ENCODE data around the gene RDX. TPM values are rescaled to one million over a fixed set of nuclear protein-coding genes. Genes with fewer than 3 reads are reported as not detected.
"Not testable (repeated sequence)": the region's sequence is repeated elsewhere in the genome, so short reads cannot be mapped to it uniquely, and the experiment has no call there.

RDX gene
- total RNA-seq, 1 donor = 16.8 TPM

DNA sequence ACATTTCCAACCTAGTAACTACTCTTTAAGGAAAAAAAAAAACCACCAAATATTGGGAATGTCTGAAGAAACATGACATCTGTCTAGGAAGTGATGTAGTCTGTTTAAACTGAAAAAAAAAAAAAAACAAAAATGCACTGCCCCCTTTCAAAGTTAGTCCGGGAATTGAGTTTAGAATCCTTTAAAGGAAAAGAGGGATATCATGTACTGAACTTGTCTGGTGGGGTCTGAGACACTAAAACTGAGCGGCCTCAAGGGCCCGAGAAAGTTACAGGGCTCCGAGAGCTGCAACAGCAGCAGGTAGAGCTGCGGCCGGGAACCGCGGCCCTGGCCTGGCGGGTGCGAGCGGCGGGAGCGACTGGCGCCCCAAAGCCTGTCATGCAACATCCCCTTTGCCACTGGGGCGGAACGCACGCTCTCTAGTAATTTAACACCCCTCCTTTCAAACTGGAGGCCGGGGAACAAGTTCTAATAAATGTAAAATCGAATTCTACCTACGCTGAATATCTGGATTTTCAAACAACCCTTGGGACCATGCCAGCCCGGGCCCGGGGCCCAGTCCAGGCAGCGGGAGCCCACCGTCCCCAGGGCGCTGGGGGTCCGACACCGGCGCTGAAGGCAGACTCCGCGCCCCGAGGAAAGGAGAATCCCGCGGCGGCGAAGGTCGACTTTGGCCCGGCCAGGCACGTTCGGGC, 736 bp downstream of the RDX start:
- peak overlapping the region; percentile 85 for H3K4me3 ChIP-seq (ENCODE audit: low read length)
- no peaks in the 10 kb centered on the region for H3K9me3 ChIP-seq (ENCODE audit: low read depth, low read length)
- no peaks in the 10 kb centered on the region for H3K27me3 ChIP-seq (ENCODE audit: insufficient read depth, low read length)
- peaks cover 26% of the 10 kb centered on the region for H3K4me1 ChIP-seq (ENCODE audit: insufficient read depth, low read length)

GRCh38 chr11:110295086-110295485, 1.3 kb downstream of the RDX start:
- Histone ChIP-seq H3K9me3 (ENCODE audit: low read depth, low read length) (no peaks in the 10 kb centered on the region), H3K4me3 (ENCODE audit: low read length) (peak overlapping the region; percentile 85), H3K4me1 (ENCODE audit: insufficient read depth, low read length) (peaks cover 26% of the 10 kb centered on the region), H3K27me3 (ENCODE audit: insufficient read depth, low read length) (no peaks in the 10 kb centered on the region)

DNA sequence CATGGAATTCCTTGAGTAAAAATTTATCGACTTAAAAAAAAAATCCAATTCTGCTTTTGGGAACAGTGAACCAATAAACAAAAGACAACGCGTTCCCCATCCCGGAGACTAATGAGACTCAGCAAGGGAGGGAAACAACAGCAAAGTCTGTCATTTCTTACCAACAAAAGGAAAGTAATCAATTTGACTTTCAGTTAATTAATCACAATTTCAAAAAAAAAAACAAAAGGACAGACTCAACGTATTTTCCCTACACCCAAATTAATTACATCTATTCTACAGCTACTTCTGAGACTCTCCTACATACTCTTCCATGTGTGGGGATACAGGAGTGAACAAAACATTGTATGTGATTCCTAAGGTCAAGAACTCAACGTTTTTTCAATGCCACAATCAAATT, 1.9 kb downstream of the RDX start:
- Histone ChIP-seq H3K4me1 (ENCODE audit: insufficient read depth, low read length) (peaks cover 26% of the 10 kb centered on the region), H3K9me3 (ENCODE audit: low read depth, low read length) (no peaks in the 10 kb centered on the region), H3K27me3 (ENCODE audit: insufficient read depth, low read length) (no peaks in the 10 kb centered on the region), H3K4me3 (ENCODE audit: low read length) (no peak overlapping the region)

GRCh38 chr11:110293389-110293788, 3.0 kb downstream of the RDX start:
- no peaks in the 10 kb centered on the region for H3K27me3 ChIP-seq (ENCODE audit: insufficient read depth, low read length)
- H3K4me3 ChIP-seq (ENCODE audit: low read length) = no peak overlapping the region

DNA sequence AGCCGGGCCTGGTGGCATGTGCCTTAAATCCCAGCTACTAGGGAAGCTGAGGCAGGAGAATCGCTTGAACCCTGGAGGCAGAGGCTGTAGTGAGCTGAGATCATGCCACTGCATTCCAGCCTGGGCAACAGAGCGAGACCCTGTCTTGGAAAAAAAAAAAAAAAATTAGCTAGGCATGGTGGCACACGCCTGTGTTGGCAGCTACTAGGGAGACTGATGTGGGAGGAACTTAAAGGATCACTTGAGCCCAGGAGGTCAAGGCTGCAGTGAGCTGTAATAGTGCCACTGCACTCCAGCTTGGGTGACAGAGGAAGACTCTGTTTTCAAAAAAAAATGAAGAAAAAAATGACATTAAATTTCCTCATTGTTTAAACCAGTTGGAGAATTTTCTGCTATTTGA, 4.3 kb downstream of the RDX start:
- H3K4me1 ChIP-seq (ENCODE audit: insufficient read depth, low read length) = peaks cover 23% of the 10 kb centered on the region

More at GRCh38 chr11:110293389-110293788, 3.0 kb downstream of the RDX start:
- no peaks in the 10 kb centered on the region for H3K9me3 ChIP-seq (ENCODE audit: low read depth, low read length)
- peaks cover 26% of the 10 kb centered on the region for H3K4me1 ChIP-seq (ENCODE audit: insufficient read depth, low read length)

DNA sequence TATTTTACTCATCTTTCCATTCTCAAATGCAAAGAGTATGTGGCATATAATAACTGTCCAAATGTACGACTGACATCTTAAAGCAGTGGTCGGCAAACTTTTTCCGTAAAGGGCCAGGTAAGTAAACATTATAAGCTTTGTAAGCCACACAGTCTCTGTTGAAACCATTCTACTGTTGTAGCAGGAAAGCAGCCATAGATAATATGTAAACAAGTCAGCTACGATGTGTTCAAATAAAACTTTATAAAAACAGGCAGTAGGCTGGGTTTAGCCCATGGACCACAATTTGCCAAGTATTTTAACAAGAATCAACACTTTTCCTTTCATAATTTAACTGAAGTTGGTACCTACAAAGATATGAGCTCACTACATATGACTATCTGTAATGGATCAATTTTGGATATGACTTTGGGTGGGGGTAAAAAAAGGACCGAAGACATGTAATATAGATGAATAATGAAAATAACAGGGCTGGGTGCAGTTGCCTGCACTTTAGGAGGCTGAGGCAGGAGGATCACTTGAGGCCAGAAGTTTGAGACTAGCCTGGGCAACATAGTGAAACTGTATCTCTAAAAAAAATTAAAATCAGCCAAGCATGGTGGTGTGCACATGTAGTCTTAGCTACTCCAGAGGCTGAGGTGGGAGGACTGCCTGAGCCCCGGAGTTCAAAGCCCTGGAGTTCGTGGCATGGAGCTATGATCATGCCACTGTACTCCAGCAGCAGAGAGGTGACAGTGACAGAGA, 5.7 kb downstream of the RDX start:
- no peaks in the 10 kb centered on the region for H3K27me3 ChIP-seq (ENCODE audit: insufficient read depth, low read length)
- peaks cover 19% of the 10 kb centered on the region for H3K4me1 ChIP-seq (ENCODE audit: insufficient read depth, low read length)
- H3K9me3 ChIP-seq (ENCODE audit: low read depth, low read length) = no peaks in the 10 kb centered on the region
- no peak overlapping the region for H3K4me3 ChIP-seq (ENCODE audit: low read length)

More for the DNA sequence above, 4.3 kb downstream of the RDX start:
- H3K27me3 ChIP-seq (ENCODE audit: insufficient read depth, low read length); H3K4me3 ChIP-seq (ENCODE audit: low read length); H3K9me3 ChIP-seq (ENCODE audit: low read depth, low read length): not testable (repeated sequence)

- Histone ChIP-seq H3K27me3 (ENCODE audit: insufficient read depth, low read length) (no peaks in the 10 kb centered on the region), H3K9me3 (ENCODE audit: low read depth, low read length) (no peaks in the 10 kb centered on the region), H3K4me1 (ENCODE audit: insufficient read depth, low read length) (peaks cover 10% of the 10 kb centered on the region), H3K4me3 (ENCODE audit: low read length) (no peak overlapping the region)
These were observed 6.9 kb downstream of the RDX start for GRCh38 chr11:110289472-110289871.

- no peaks in the 10 kb centered on the region for H3K27me3 ChIP-seq (ENCODE audit: insufficient read depth, low read length)
- H3K4me3 ChIP-seq (ENCODE audit: low read length) = no peak overlapping the region
- H3K4me1 ChIP-seq (ENCODE audit: insufficient read depth, low read length) = no peaks in the 10 kb centered on the region
- no peaks in the 10 kb centered on the region for H3K9me3 ChIP-seq (ENCODE audit: low read depth, low read length)
These were observed 8.9 kb downstream of the RDX start for GRCh38 chr11:110287537-110287936.

DNA sequence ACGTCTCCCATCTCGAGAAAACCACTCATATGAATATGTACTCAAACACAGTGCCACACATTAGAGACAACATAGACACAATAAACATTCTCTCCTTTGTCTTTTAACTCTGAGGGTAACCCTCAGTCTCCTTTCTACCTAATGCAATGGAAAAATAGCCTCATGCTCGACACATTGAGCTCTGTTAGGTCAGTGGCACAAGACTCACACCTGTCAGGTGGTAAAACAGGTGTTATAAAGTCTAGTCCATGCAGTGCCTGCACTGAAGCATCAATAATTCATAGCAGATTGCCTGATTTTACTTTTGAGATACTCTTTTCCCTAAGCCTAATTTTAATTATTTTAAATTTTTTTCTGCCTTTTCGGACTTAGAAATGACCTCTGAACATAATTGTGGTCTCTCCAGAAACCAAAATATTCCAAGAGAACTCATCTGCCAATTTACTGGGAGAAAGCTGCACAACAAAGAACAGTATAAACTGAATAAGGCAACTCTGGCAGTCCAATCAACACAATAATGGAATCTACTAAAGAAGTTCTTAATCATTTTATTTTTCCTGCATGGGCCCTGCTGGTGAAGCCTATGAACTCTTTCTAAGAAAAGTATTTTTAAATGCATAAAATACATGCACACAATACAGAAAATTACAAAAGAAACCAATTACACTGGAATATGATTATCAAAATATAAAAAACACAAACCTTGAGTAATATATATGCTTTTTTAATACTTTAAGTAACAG, 9.9 kb downstream of the RDX start:
- Histone ChIP-seq H3K27me3 (ENCODE audit: insufficient read depth, low read length) (no peaks in the 10 kb centered on the region), H3K4me1 (ENCODE audit: insufficient read depth, low read length) (no peaks in the 10 kb centered on the region), H3K9me3 (ENCODE audit: low read depth, low read length) (no peaks in the 10 kb centered on the region), H3K4me3 (ENCODE audit: low read length) (no peak overlapping the region)

DNA sequence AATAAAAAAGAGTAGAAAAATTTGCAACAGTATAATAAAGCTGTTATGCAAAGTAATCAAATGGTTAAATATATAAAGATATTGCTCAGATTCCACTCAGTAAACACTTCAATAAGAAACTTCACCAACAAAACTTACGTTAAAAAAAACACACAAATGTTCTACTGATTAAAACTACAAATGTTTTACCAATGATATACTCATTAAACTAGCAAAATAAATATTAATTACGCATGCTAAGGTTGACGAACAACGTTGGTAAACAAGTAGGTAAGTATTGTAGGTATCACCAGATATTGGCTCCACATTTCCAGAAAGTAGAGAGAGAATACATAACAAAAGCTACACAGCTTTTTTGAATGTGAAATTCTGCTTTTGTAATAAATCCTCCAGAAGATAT, 12.6 kb downstream of the RDX start:
- no peak overlapping the region for H3K4me3 ChIP-seq (ENCODE audit: low read length)
- no peaks in the 10 kb centered on the region for H3K4me1 ChIP-seq (ENCODE audit: insufficient read depth, low read length)
- H3K9me3 ChIP-seq (ENCODE audit: low read depth, low read length) = no peaks in the 10 kb centered on the region
- no peaks in the 10 kb centered on the region for H3K27me3 ChIP-seq (ENCODE audit: insufficient read depth, low read length)

GRCh38 chr11:110280595-110280994, 15.8 kb downstream of the RDX start:
- H3K27me3 ChIP-seq (ENCODE audit: insufficient read depth, low read length); H3K4me1 ChIP-seq (ENCODE audit: insufficient read depth, low read length); H3K9me3 ChIP-seq (ENCODE audit: low read depth, low read length); H3K4me3 ChIP-seq (ENCODE audit: low read length): not testable (repeated sequence)

- no peak overlapping the region for H3K4me3 ChIP-seq (ENCODE audit: low read length)
- H3K27me3 ChIP-seq (ENCODE audit: insufficient read depth, low read length) = no peaks in the 10 kb centered on the region
- no peaks in the 10 kb centered on the region for H3K4me1 ChIP-seq (ENCODE audit: insufficient read depth, low read length)
- H3K9me3 ChIP-seq (ENCODE audit: low read depth, low read length) = no peaks in the 10 kb centered on the region
These were observed 16.5 kb downstream of the RDX start for GRCh38 chr11:110279881-110280280.

- H3K9me3 ChIP-seq (ENCODE audit: low read depth, low read length) = no peaks in the 10 kb centered on the region
- H3K27me3 ChIP-seq (ENCODE audit: insufficient read depth, low read length) = no peaks in the 10 kb centered on the region
- no peak overlapping the region for H3K4me3 ChIP-seq (ENCODE audit: low read length)
- H3K4me1 ChIP-seq (ENCODE audit: insufficient read depth, low read length) = no peaks in the 10 kb centered on the region
These were observed 23.5 kb downstream of the RDX start for GRCh38 chr11:110272919-110273318.

DNA sequence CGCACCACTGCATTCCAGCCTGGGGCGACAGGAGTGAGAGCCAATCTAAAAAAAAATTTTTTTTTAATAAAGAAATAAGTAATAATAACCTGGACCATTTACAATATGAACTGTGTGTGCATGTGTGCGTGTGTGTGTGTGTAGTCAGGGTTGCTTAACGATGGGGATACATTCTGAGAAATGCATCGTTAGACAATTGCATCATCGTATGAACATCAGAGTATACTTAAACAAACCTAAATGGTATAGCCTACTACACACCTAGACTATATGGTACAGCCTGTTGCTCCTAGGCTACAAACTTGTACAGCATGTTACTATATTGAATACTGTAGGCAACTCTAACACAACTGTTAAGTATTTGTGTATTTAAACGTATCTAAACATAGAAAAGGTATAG, 26.4 kb downstream of the RDX start:
- H3K4me3 ChIP-seq (ENCODE audit: low read length) = no peak overlapping the region
- H3K4me1 ChIP-seq (ENCODE audit: insufficient read depth, low read length) = no peaks in the 10 kb centered on the region
- no peaks in the 10 kb centered on the region for H3K9me3 ChIP-seq (ENCODE audit: low read depth, low read length)
- H3K27me3 ChIP-seq (ENCODE audit: insufficient read depth, low read length) = no peaks in the 10 kb centered on the region

DNA sequence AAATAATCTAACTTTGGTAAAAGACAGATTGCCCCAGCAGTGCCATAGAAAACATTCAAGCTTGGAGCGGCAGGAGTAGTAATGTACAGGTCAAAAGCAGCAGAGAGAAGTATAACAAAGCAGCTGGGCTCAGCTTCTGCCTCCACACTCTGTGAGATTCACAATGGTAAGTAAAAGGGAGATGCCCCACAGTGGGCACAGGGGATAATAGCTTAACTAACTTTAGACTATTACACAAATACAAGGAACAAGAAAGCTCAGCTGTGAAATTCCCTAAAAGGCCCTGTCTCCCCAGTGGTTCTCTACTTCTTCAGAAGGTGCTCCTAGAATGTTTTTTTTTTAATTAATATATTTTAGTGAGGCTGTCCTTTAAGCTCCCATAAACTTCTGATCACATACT, 28.0 kb downstream of the RDX start:
- no peaks in the 10 kb centered on the region for H3K9me3 ChIP-seq (ENCODE audit: low read depth, low read length)
- no peaks in the 10 kb centered on the region for H3K4me1 ChIP-seq (ENCODE audit: insufficient read depth, low read length)
- no peaks in the 10 kb centered on the region for H3K27me3 ChIP-seq (ENCODE audit: insufficient read depth, low read length)
- H3K4me3 ChIP-seq (ENCODE audit: low read length) = no peak overlapping the region

Measured in mononuclear cell (primary cell).